ENCODE data around the gene MPP2. TPM values are rescaled to one million over a fixed set of nuclear protein-coding genes. Genes with fewer than 3 reads are reported as not detected.
"Not testable (repeated sequence)": the region's sequence is repeated elsewhere in the genome, so short reads cannot be mapped to it uniquely, and the experiment has no call there.

Gene MPP2
- total RNA-seq, 1 donor, result 0.72 TPM

DNA sequence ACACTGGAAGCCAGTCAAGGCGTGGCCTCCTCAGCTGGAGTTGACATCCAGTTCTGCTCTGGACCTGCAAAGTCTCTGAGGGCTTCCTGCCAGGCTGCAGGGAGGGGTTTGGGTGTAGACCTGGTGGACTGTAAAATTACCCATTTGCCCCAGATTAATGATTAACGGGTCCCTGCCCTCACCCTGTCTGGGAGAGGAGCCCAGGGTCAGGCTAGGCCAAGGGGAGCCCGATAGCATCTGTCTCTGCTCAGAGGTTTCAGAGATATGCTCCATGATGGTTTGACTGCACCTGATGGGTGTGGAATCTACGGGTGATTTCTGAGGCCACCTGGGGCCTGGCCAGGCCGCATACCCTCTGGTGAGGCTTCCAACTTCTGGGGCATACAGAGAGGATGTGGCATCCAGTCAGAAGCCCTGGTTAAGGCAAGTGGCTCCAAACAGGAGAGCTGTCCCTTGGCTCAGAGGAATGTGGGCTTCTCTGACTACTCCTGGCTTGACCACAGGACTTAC, 23.8 kb upstream of the MPP2 start:
- Histone ChIP-seq H2AFZ (ENCODE audit: low read length) (no peak overlapping the region), H3K36me3 (ENCODE audit: insufficient read depth, low read length) (no peaks in the 10 kb centered on the region), H3K27ac (ENCODE audit: low read depth, low read length) (no peak overlapping the region), H3K4me2 (ENCODE audit: insufficient read depth, low read length) (no peak overlapping the region), H3K79me2 (ENCODE audit: insufficient read depth, low read length) (no peaks in the 10 kb centered on the region), H4K20me1 (ENCODE audit: insufficient read depth, low read length) (no peaks in the 10 kb centered on the region), H3K27me3 (ENCODE audit: insufficient read depth, low read length) (peaks cover 42% of the 10 kb centered on the region), H3K4me1 (ENCODE audit: insufficient read depth, low read length) (no peaks in the 10 kb centered on the region), H3K4me3 (ENCODE audit: insufficient read depth, low read length) (no peak overlapping the region), H3K9me3 (ENCODE audit: low read depth, low read length) (no peaks in the 10 kb centered on the region)
- no peak for DNase-seq (ENCODE audit: insufficient read length, low spot score, missing footprints)
- TF ChIP-seq, protein P1, sequence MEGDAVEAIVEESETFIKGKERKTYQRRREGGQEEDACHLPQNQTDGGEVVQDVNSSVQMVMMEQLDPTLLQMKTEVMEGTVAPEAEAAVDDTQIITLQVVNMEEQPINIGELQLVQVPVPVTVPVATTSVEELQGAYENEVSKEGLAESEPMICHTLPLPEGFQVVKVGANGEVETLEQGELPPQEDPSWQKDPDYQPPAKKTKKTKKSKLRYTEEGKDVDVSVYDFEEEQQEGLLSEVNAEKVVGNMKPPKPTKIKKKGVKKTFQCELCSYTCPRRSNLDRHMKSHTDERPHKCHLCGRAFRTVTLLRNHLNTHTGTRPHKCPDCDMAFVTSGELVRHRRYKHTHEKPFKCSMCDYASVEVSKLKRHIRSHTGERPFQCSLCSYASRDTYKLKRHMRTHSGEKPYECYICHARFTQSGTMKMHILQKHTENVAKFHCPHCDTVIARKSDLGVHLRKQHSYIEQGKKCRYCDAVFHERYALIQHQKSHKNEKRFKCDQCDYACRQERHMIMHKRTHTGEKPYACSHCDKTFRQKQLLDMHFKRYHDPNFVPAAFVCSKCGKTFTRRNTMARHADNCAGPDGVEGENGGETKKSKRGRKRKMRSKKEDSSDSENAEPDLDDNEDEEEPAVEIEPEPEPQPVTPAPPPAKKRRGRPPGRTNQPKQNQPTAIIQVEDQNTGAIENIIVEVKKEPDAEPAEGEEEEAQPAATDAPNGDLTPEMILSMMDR (IDR thresholded peaks at IDR 0.05; ENCODE audit: extremely low read depth, low read depth, low read length), result no peak

DNA sequence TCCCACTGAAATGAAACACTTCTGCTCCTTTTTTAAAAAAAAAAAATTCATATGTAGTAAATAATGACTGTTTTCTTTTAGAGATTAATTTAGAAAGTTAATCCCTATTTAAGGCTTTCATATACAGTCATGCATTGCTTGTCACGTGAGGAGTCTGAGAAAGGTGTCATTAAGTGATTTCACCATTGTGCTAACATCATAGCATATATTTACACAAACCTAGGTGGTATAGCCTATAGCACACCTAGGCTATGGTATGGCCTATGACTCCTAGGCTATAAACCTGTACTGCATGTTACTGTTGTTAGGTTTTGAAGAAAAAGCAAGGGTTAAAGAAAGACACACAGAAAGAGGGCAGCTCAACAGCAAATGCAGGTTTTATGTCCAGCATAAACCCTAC, 21.3 kb upstream of the MPP2 start:
- Histone ChIP-seq H2AFZ (ENCODE audit: low read length) (no peak overlapping the region), H3K27ac (ENCODE audit: low read depth, low read length) (no peak overlapping the region), H3K9me3 (ENCODE audit: low read depth, low read length) (no peaks in the 10 kb centered on the region), H4K20me1 (ENCODE audit: insufficient read depth, low read length) (no peaks in the 10 kb centered on the region), H3K36me3 (ENCODE audit: insufficient read depth, low read length) (no peaks in the 10 kb centered on the region), H3K4me1 (ENCODE audit: insufficient read depth, low read length) (no peaks in the 10 kb centered on the region), H3K79me2 (ENCODE audit: insufficient read depth, low read length) (no peaks in the 10 kb centered on the region), H3K27me3 (ENCODE audit: insufficient read depth, low read length) (peaks cover 63% of the 10 kb centered on the region), H3K4me2 (ENCODE audit: insufficient read depth, low read length) (no peak overlapping the region), H3K4me3 (ENCODE audit: insufficient read depth, low read length) (no peak overlapping the region)
- no peak for DNase-seq (ENCODE audit: insufficient read length, low spot score, missing footprints)
- TF ChIP-seq, protein P1 (IDR thresholded peaks at IDR 0.05; ENCODE audit: extremely low read depth, low read depth, low read length), result no peak

DNA sequence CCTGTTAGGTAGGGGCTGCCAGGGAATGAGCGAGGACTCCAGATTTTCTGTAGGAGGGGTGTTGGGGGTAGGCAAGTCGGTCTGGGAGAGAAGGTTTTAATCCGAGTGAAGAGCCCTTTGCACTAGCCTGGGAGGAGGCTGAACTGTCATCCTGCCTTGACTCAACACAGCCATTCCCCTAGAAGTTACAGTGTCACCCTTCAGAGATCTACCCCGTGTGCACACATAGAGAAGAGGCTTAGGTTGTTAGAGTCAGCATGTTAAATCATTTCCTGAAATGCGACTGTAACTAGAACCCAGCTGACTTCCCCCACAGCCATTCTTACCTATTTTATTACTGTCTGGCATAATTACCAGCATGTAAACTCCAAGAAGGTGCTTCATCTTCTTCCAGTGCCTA, 20.6 kb upstream of the MPP2 start:
- not testable (repeated sequence) for DNase-seq (ENCODE audit: insufficient read length, low spot score, missing footprints); H3K4me1 ChIP-seq (ENCODE audit: insufficient read depth, low read length); H3K36me3 ChIP-seq (ENCODE audit: insufficient read depth, low read length); H3K4me3 ChIP-seq (ENCODE audit: insufficient read depth, low read length); H2AFZ ChIP-seq (ENCODE audit: low read length); H3K79me2 ChIP-seq (ENCODE audit: insufficient read depth, low read length); H4K20me1 ChIP-seq (ENCODE audit: insufficient read depth, low read length); H3K9me3 ChIP-seq (ENCODE audit: low read depth, low read length); H3K27ac ChIP-seq (ENCODE audit: low read depth, low read length)
- peak overlapping the region; percentile 10 for H3K4me2 ChIP-seq (ENCODE audit: insufficient read depth, low read length)
- H3K27me3 ChIP-seq (ENCODE audit: insufficient read depth, low read length), result peaks cover 66% of the 10 kb centered on the region

DNA sequence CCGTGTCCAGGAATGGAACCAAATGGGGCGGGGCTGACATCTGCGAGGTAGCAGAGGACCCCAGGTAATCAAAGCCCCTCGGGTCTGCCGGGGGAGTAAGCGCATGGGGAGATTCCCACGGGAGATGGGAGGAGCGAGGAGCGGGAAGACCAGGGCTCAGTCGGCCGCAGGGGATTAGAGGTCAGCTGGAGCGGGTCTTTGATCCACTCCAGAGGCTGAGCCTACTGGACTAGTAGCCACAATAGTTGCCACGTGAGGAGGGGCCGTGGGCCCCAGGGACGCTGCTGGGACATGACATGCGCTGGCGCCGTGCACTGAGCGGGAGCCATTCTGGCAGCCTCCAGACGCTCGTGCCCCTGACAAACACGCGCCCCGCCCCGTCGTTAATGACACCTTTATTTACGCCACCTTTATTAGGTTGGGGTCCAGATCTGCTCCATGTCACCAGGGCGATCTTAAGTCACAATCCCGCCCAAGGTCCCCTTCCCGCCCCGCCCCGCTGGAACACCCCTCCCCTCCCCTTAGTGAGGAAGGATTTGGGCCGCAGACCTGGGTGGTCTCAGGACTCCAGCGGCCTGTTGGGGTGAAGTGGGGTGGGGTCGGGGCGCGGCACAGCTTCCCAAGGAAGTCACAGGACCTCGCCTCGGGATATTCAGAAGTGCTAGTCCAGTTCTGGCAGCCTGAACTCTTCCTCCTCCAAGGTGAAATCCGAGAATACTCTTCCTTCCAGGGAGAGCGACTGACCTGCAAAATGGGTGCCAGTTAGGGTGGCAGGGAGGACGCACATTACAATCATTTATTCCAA, 19.9 kb upstream of the MPP2 start:
- Histone ChIP-seq H3K36me3 (ENCODE audit: insufficient read depth, low read length) (no peaks in the 10 kb centered on the region), H2AFZ (ENCODE audit: low read length) (no peak overlapping the region), H3K4me1 (ENCODE audit: insufficient read depth, low read length) (no peaks in the 10 kb centered on the region), H3K4me3 (ENCODE audit: insufficient read depth, low read length) (no peak overlapping the region), H3K27me3 (ENCODE audit: insufficient read depth, low read length) (peaks cover 70% of the 10 kb centered on the region), H3K79me2 (ENCODE audit: insufficient read depth, low read length) (no peaks in the 10 kb centered on the region), H3K27ac (ENCODE audit: low read depth, low read length) (no peak overlapping the region), H4K20me1 (ENCODE audit: insufficient read depth, low read length) (no peaks in the 10 kb centered on the region), H3K9me3 (ENCODE audit: low read depth, low read length) (no peaks in the 10 kb centered on the region), H3K4me2 (ENCODE audit: insufficient read depth, low read length) (peak overlapping the region; percentile 18)
- DNase-seq (ENCODE audit: insufficient read length, low spot score, missing footprints), result no peak
- TF ChIP-seq, protein P1 (IDR thresholded peaks at IDR 0.05; ENCODE audit: extremely low read depth, low read depth, low read length), result no peak
